Stimulated activated CD4-positive, alpha-beta T cell treated with anti-CD3 and anti-CD28 coated beads, Interleukin-12 subunit alpha, Interleukin-12 subunit beta, amount 100 ng/mL, for 24 hours (primary cell): ENCODE data around the gene GALNT7.

ENCODE experiments used
- DNase-seq, 2 experiments: peaks; one replicate each; pipeline ENCODE4 v3.0.0-alpha.2; 2020; ENCODE audit warnings: low read depth in 2 of 2

GALNT7 gene

DNA sequence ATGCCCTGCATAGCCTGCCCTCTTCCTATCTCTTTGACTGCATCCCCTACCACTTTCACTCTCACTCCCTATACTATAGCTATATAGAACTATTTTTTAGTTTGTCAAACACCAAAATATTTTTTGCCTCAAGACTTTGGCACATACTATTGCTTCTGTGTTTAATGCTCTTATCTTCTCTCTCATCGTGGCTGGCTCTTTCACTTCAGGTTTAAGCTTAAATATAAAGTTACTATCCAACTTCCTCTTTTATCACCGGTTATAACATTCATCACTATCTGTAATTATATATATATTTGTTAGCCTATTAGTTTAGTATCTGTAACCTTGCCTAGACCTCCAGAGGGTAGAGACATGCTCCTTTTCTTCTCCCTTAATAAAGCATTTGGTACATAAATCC is 177.0 kb downstream of the GALNT7 start:
- no peak for DNase-seq

DNA sequence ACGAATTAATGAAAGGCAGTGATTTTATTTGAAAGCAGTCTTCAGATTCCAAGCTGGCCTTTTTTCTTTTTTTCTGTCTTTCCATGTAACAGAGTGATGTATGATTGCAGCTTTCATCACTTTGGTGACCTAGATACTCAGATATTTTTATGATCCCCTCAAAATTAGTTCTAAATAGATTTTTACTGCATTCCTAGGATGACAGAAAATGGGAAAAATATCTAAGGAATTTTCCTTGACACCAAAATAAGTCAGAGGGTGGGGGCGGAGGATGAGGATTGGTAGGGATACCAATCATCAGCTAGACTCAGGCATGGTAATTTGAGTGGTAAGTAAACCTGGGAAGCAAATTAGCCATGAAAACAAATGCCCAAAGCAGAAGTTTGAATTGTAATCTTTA is 177.5 kb downstream of the GALNT7 start:
- no peak for DNase-seq

DNA sequence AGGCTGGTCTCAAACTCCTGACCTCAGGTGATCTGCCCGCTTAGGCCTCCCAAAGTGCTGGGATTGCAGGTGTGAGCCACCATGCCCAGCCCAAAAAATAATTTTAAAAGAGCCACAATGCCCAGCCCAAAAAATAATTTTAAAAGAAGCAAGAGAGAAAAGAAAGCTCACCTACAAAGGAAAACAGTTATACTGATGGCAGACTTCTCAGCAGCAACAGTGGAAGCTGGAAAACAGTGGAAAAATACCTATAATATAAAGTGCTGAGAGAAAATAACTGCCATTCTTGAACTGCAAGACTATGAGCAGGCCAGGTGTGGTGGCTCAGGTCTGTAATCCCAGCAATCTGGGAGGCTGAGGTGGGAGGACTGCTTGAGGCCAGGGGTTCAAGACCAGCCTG is 178.9 kb downstream of the GALNT7 start:
- DNase-seq: no peak

DNA sequence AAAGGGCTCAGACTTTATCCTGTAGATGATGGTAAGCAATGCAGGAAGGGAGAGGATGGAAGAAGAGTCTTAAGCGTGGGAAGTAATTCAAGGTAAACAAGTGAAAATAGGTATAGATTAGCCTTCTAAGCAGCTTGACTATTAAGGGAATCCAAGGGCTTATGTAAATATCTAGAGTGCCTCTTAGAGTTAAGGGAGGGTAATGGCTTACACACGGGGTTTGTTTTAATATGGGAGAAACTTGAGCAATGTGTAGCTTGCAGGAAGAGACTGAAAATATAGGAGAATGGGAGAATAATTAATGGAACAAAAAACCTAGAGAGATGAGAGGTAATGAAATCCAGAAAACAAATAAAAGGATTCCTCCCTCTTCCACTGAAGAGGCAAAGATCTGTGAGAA is 189.3 kb downstream of the GALNT7 start:
- no peak for DNase-seq

DNA sequence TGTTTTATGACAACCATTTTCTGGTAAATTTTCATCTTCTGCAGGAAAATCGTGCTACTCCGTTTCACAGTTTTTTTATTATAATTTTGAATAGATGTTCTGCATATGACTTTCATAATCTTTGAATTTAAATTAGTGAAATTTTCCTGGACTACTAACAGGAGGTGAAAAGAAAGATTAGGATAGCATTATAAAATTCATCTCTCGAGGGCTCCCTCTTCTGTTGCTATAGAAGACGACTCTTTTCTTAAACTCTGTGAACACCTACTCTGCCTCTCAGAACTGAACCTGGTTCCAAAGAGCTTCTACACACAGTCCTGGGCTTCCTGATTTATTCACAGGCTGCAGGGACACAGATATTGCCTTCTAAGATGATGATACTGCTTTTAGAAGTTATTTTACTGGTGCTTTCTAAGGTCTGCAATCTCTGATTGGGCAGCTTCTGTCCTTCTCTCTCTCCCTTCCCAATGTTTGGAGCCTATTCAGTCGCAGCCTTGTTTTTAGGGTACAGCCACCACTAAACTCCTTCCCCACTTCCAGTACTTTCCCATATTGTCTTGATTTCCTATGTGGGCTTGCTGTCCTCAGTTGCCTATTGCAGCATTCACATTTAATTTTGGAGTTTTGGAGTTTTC is 192.1 kb downstream of the GALNT7 start:
- no peak for DNase-seq

DNA sequence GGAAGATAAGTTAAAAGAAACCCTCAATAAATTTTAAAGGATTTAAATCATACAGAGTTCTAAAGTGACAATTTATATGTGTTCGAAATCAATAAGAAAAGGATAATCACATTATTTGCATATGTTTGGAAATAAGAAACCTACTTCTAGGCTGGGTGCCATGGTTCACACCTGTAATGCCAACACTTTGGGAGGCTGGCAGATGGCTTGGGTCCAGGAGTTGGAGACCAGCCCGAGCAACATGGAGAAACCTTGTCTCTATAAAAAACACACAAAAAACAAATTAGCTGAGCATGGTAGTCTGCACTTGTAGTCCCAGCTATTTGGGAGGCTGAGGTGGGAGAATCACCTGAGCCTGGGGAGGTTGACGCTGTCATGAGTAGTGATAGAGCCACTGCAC is 194.1 kb downstream of the GALNT7 start:
- no peak for DNase-seq

DNA sequence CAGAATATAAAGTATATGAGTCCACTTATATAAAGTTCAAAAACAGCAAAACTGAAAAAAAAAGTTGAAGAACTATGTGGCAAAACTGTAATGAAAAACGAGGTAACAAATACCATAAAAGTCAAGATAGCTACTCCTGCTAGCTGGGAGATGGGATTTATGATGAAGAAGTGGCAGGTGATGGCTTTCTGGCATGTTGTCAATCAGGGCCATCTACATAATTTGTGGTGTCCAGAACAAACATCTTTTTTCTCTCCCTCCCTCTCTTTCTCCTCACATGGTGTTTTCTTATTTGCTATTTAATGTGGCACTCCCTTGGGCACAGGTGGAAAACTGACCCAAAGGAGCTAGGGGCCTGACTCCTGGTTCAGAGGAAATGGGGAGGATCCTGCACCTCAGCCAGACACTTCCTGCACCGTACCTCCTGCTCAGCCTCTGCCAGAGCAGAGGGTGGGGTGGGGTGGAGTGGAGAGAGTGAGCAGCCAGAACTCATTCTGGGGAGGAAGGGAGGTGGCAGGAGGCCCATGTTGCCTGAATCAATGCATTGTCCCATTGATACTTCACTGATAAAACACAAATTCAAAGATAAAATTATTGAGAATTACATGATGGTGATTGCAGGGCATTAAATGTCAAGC is 196.9 kb downstream of the GALNT7 start:
- DNase-seq: no peak

DNA sequence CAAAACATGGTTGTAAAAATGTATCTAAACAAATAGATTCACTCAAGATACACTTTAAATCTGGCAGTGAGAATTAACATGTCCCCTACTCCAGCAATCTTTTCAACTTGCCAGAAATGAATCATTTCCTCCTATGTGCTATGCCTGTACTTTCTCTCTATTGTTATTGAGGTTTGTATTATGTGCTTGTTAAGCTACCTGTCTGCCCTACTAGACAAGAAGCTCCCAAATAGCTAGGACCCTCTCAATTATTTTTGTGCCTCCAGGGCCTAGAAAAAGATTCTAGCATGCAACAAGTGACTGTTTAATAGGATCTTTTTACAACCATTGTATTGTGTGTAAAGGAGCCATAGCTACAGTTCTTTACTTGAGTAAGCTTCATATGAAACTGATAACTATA is 198.7 kb downstream of the GALNT7 start:
- no peak for DNase-seq

DNA sequence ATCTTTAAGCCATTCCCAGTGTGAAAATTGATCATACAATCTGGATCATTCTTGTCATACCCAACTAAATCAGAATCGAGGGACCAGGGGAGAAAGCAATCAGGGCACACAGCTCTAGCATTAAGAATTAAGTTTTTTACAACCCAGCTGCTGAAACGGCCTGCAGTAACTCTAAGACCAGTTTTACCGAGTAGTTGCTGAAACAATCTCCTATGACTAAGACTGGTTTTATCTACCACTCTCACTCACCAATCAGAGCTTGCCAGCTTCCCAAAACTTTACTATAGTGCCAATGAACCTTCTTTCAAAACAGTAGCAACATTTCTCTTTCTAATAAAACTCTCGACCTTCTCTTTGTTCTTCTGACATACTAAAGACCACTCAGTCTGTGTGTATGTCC is 199.3 kb downstream of the GALNT7 start:
- no peak for DNase-seq

DNA sequence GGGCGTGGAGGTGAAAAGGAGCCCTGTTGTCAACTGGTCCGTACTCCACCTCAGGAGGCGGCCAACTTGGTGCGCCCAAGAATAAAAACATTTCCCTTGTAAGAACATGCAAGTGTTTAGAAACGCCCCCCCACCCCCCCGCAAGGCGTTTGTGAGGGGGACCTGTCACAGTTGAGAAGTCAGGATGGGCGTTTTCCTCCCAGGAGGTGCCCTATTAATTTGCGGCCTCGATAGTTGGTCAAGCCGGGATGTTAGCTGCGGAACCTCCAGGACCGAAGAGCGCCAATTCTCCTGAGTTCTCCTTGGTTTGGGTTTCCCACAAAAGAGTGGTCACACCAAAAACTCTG is 201.5 kb downstream of the GALNT7 start:
- peak; percentile 30 to 37 for DNase-seq

DNA sequence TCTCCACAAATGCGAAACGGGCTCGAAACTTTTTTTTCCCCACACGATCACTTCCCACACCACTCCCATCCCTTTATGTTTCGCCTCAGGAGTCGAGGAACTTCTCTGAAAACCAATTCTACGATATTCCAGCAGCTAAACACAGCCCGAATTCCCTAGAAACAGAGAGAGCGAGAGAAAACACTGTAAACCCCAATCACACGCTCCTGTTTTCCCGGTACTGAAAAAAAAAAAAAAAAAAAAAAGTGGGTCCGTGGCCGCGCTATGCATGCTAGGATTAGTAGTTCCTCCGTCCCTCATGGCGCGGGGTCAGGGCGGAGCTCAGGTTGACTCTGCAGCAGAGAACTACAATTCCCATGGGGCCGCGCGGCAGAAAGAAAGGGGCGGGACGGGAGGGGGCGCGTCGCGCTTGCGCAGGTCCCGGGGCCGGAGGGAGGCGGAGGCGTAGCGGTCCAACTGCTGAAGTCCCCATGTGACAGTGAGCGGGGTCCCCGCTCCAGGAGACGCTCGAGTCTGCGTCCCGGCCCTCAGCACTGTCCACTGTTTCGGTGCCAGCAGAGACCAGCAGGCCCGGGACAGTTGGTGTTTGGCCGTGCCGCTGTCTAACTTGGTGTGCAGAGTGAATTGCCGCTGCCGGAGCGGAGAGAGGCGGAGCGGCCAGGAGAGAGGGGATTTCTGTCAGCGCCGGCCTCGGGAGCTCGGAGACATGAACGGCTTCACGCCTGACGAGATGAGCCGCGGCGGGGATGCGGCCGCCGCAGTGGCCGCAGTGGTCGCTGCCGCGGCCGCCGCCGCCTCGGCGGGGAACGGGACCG is 202.1 kb downstream of the GALNT7 start, which contains the start of gene SAP30:
Gene SAP30, plus strand, starts transcription at position 478 of the 815 bp plus-strand sequence. Its CDS starts 229 bp downstream, at position 707.
- DNase-seq: peak; percentile 93 to 94

DNA sequence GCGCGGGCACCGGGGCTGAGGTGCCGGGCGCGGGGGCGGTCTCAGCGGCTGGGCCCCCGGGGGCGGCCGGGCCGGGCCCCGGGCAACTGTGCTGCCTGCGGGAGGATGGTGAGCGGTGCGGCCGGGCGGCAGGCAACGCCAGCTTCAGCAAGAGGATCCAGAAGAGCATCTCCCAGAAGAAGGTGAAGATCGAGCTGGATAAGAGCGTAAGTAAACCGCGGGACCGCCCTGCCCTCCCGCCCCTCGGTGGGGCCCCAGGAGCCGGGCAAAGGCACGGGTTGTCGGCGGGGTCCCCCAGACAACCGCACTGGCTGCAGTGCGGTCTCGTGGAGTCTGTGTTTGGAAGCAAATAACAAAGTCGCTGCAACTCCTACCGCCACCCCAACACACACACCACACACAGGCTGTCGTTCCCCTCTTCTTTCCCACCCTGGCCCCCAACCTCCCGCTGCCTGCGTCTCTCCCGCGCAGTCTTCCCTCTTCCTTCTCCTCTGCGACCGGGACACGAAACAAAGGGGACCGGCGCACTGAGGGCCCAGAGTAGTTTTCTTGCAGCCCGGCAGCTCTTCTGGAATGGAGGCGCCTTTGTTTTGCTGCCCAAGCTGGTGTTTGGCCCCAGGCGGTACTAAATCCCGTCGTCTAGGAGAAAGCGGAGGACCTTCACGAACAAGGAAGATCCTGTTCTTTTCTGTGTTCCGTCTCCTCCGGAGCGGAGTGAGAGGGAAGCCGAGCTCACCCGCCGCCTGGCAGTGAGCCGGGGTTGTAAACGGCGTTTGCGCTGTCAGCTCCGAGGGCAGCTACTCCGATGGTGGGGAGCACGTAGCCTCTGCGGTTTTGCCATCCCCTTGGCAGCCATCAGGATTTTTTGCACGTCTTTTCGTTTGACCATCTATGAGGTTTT is 202.9 kb downstream of the GALNT7 start:
- peak; percentile 2 to 24 for DNase-seq
